HEK293T (cell line): ENCODE results near the gene MYH16.
"Not testable (repeated sequence)": the region's sequence is repeated elsewhere in the genome, so short reads cannot be mapped to it uniquely, and the experiment has no call there.

Experiments
- CTCF ChIA-PET: fragments of 350-600 bp; formaldehyde crosslinking; extraction: SDS; loops from one replicate; lab custom pipeline; 2021; ENCODE audit warnings: antibody characterized with exemption, inconsistent platforms; lab: Yijun Ruan, JAX
- POLR2A ChIA-PET: fragments of 350-600 bp; formaldehyde crosslinking; extraction: SDS; loops from one replicate; lab custom pipeline; 2020; ENCODE audit warnings: antibody characterized with exemption, inconsistent platforms; lab: Yijun Ruan, JAX
- DNase-seq: peaks from one replicate; pipeline ENCODE4 v3.0.0; 2012; ENCODE audit warnings: mixed read lengths; ENCODE audit errors: extremely low spot score
- ARNT ChIP-seq: fragments of 450-650 bp; IDR thresholded peaks from 2 replicates; pipeline ENCODE4 v1.6.1; 2017; ENCODE audit warnings: mild to moderate bottlenecking
- BHLHE40 ChIP-seq: fragments of 450-650 bp; IDR thresholded peaks from 2 replicates; pipeline ENCODE4 v1.6.1; 2016; ENCODE audit warnings: mild to moderate bottlenecking, moderate library complexity, borderline replicate concordance
- CTBP1 ChIP-seq: fragments of 450-650 bp; IDR thresholded peaks from 2 replicates; pipeline ENCODE4 v1.6.1; 2016; ENCODE audit warnings: borderline replicate concordance
- ELF4 ChIP-seq: fragments of 450-650 bp; IDR thresholded peaks from 2 replicates; pipeline ENCODE4 v1.6.1; 2017; ENCODE audit warnings: antibody characterized with exemption
- FOXA1 ChIP-seq: fragments of 450-650 bp; IDR thresholded peaks from 2 replicates; pipeline ENCODE4 v1.6.1; 2016; ENCODE audit warnings: mild to moderate bottlenecking
- FOXK2 ChIP-seq: fragments of 450-650 bp; IDR thresholded peaks from 2 replicates; pipeline ENCODE4 v1.6.1; 2016; ENCODE audit warnings: mild to moderate bottlenecking
- HDGF ChIP-seq: fragments of 450-650 bp; IDR thresholded peaks from 2 replicates; pipeline ENCODE4 v1.6.1; 2017; ENCODE audit warnings: antibody characterized with exemption, borderline replicate concordance
- L3MBTL2 ChIP-seq: fragments of 450-650 bp; conservative IDR thresholded peaks from 2 replicates; pipeline ENCODE4 v1.6.1; 2016; ENCODE audit warnings: mild to moderate bottlenecking
- LEF1 ChIP-seq: fragments of 450-650 bp; IDR thresholded peaks from 2 replicates; pipeline ENCODE4 v1.6.1; 2017; ENCODE audit warnings: mild to moderate bottlenecking, borderline replicate concordance
- NFRKB ChIP-seq: fragments of 450-650 bp; IDR thresholded peaks from 2 replicates; pipeline ENCODE4 v1.6.1; 2016; ENCODE audit warnings: mild to moderate bottlenecking, moderate library complexity
- SP1 ChIP-seq: fragments of 450-650 bp; IDR thresholded peaks from 2 replicates; pipeline ENCODE4 v1.6.1; 2017
- SUZ12 ChIP-seq: fragments of 450-650 bp; IDR thresholded peaks from 2 replicates; pipeline ENCODE4 v1.6.1; 2016; ENCODE audit warnings: mild to moderate bottlenecking
- TARDBP ChIP-seq: fragments of 450-650 bp; IDR thresholded peaks from 2 replicates; pipeline ENCODE4 v1.6.1; 2016
- ZNF384 ChIP-seq: fragments of 450-650 bp; IDR thresholded peaks from 2 replicates; pipeline ENCODE4 v1.6.1; 2016
- TF ChIP-seq, protein P1 (sequence below): fragments of 450-650 bp; IDR thresholded peaks from 2 replicates; pipeline ENCODE4 v1.6.1; 2016

Gene MYH16

DNA sequence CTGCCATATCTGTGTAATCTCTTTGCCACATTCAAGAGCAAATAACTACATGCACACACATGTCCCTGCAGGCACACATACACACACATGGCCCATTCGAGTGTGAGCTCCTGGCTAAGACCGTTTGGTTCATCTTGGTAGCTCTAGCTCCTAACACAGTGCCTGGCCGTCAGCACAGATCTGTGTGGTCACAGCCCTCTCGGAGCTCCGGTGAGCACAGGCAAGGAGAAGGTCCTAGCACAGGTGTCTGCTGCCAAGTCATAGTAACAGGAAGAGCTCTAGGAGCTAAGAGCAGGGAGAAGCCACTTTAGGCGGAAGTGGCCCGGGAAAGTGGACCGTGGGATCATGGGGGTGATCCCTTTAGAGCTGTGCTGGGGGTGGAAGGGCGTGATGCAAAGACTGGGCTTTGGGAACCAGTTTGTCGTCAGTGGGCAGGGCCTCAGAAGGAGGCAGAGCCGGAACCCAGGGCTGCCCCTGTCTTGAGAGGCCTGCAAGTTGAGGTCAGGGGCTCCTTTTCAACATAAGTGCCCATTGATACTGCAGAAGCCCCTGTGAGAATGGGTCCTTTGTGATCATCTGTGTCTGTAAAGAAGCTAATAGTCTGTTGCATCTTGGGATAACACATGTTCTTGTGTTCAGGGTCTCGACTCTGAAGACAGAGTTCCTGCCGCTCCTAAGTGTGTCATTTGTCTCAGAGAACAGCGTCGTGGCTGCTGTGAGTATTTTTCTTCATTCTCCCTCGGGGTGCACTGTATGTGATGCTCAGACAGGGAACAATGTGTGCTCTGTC, 85.3 kb downstream of the MYH16 start:
- ChIA-PET CTCF (no interaction called here), POLR2A (interaction anchor here (0.8 kb wide), 1 partner anchor 32 kb away, joined by 3 read pairs; the partner anchor contains the start of gene ARPC1A)
- TF ChIP-seq ARNT (no peak), TARDBP (no peak), ELF4 (no peak), ZNF384 (no peak), HDGF (no peak), SUZ12 (no peak), CTBP1 (no peak), BHLHE40 (no peak), SP1 (no peak), L3MBTL2 (no peak), LEF1 (no peak), NFRKB (no peak), FOXK2 (no peak)
- TF ChIP-seq, protein P1, sequence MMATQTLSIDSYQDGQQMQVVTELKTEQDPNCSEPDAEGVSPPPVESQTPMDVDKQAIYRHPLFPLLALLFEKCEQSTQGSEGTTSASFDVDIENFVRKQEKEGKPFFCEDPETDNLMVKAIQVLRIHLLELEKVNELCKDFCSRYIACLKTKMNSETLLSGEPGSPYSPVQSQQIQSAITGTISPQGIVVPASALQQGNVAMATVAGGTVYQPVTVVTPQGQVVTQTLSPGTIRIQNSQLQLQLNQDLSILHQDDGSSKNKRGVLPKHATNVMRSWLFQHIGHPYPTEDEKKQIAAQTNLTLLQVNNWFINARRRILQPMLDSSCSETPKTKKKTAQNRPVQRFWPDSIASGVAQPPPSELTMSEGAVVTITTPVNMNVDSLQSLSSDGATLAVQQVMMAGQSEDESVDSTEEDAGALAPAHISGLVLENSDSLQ: no peak
- no peak for DNase-seq

DNA sequence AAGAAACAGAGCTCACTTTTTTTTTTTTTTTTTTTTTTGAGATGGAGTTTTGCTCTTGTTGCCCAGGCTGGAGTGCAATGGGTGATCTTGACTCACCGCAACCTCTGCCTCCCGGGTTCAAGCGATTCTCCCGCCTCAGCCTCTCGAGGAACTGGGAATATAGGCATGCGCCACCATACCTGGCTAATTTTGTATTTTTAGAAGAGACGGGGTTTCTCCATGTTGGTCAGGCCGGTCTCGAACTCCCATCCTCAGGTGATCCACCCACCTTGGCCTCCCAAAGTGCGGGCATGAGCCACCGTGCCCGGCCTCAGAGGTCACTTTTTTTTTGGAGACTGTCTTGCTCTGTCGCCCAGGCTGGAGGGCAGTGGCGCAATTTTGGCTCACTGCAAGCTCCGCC, 85.9 kb downstream of the MYH16 start:
- CTCF ChIA-PET, DNase-seq, POLR2A ChIA-PET: not testable (repeated sequence)

DNA sequence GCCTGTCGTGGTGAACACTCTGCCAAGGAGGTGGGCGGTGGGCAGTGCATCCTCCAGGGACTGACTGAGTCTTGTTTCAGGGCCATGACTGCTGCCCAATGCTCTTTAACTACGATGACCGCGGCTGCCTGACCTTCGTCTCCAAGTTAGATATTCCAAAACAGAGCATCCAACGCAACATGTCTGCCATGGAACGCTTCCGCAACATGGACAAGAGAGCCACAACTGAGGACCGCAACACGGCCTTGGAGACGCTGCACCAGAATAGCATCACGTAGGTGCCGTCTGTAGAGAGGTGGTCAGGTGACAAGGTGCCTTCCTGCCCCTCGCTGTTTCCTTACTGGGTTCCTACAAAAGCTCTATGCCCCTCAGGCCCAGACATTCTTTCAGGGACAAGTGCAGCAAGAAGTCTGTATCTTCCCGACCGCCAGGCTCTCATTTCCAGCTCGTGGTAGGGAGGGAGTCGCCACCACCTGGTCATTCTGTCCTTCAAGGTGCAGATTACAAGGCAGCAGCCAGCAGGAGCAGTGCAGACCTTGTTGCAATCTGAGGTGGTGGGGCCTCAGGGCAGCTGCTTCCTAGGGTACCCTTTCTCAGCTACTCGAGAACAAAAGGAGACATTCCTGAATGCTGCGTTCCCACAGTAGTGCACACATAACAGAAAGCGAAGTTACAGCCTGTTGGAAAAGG, 87.0 kb downstream of the MYH16 start:
- ChIA-PET POLR2A (interaction anchor here (2.1 kb wide), 1 partner anchor 49 kb away, joined by 6 read pairs; the partner anchor contains the start of genes BUD31 and PDAP1), CTCF (no interaction called here)
- DNase-seq: no peak
- TF ChIP-seq HDGF: no peak
- TF ChIP-seq SUZ12: no peak
- no peak for TF ChIP-seq ELF4
- no peak for TF ChIP-seq LEF1
- no peak for TF ChIP-seq BHLHE40
- TF ChIP-seq, protein P1: no peak
- TF ChIP-seq ZNF384: no peak
- no peak for TF ChIP-seq FOXK2
- no peak for TF ChIP-seq FOXA1
- no peak for TF ChIP-seq NFRKB
- no peak for TF ChIP-seq TARDBP
- TF ChIP-seq L3MBTL2: no peak
